Activated CD4-positive, alpha-beta T cell treated with anti-CD3 and anti-CD28 coated beads, Interleukin-2, amount 10 ng/mL, durations not matched to agents 24 days and 14 days (primary cell): Measurements from ENCODE around the gene DPP3. TPM values are rescaled to one million over a fixed set of nuclear protein-coding genes. Genes with fewer than 3 reads are reported as not detected.
"Not testable (repeated sequence)": the region's sequence is repeated elsewhere in the genome, so short reads cannot be mapped to it uniquely, and the experiment has no call there.

Experiments
- DNase-seq: peaks from one replicate; pipeline ENCODE4 v3.0.0; 2022
- H3K27ac Mint-ChIP-seq: one replicate; pipeline ENCODE4 v1.8.0; 2022; ENCODE audit warnings: mild to moderate bottlenecking, mixed read lengths
- H3K27me3 Mint-ChIP-seq: one replicate; pipeline ENCODE4 v1.8.0; 2022; ENCODE audit warnings: mixed read lengths
- H3K36me3 Mint-ChIP-seq: one replicate; pipeline ENCODE4 v1.8.0; 2022; ENCODE audit warnings: low read depth, mild to moderate bottlenecking, mixed read lengths
- H3K4me1 Mint-ChIP-seq: one replicate; pipeline ENCODE4 v1.8.0; 2021; ENCODE audit warnings: mixed read lengths
- H3K4me3 Mint-ChIP-seq: one replicate; pipeline ENCODE4 v1.8.0; 2022; ENCODE audit warnings: mild to moderate bottlenecking, moderate library complexity, mixed read lengths
- H3K9me3 Mint-ChIP-seq: one replicate; pipeline ENCODE4 v1.8.0; 2021; ENCODE audit warnings: mixed read lengths
- intact Hi-C: fragments of 100-400 bp; cut with micrococcal nuclease; formaldehyde crosslinking; loops from one replicate; pipeline ENCODE4 v1.15.1; 2023
- total RNA-seq: library from RNA; stranded (reverse); gene quantifications from 2 replicates; pipeline ENCODE4 v1.2.3, GENCODE V29; 2022

The DPP3 gene
- total RNA-seq, 1 donor from 2014 or later, result 106 TPM

GRCh38 chr11:66454247-66454646 is 26.0 kb upstream of the DPP3 start:
- Mint-ChIP-seq H3K4me1 (peaks cover 23% of the 10 kb centered on the region), H3K4me3 (no peak overlapping the region), H3K27ac (no peak overlapping the region), H3K36me3 (no peaks in the 10 kb centered on the region), H3K9me3 (no peaks in the 10 kb centered on the region), H3K27me3 (no peaks in the 10 kb centered on the region)
- DNase-seq, result no peak
- intact Hi-C loops, result no loop called here

DNA sequence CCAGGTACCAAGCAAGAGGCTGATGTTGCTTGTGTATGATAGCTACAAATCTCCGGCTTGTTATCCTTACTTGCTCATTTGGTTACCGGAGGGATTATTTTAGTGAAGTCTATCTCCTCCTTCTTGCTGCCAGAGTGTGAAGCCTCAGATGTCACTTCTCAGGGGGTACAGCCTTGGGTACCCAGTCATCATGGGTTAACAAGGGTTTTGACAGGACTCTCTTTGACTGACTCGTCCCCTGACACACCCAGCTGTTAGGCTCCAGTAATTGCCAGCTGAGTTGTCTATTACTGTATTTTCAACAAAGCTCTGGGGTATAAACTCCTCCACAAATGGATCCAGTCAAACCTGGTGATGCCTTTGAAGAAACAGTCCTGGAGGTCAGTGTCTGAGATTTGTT is 25.4 kb upstream of the DPP3 start:
- intact Hi-C loops, result no loop called here
- H3K4me3 Mint-ChIP-seq, result no peak overlapping the region
- H3K36me3 Mint-ChIP-seq, result no peaks in the 10 kb centered on the region
- no peak for DNase-seq
- peaks cover 28% of the 10 kb centered on the region for H3K4me1 Mint-ChIP-seq
- no peaks in the 10 kb centered on the region for H3K9me3 Mint-ChIP-seq
- H3K27ac Mint-ChIP-seq, result peak overlapping the region; percentile 26
- no peaks in the 10 kb centered on the region for H3K27me3 Mint-ChIP-seq

GRCh38 chr11:66457826-66458225 is 22.4 kb upstream of the DPP3 start:
- peaks cover 34% of the 10 kb centered on the region for H3K4me1 Mint-ChIP-seq
- no peaks in the 10 kb centered on the region for H3K27me3 Mint-ChIP-seq
- peaks cover 1% of the 10 kb centered on the region for H3K36me3 Mint-ChIP-seq
- no peak overlapping the region for H3K27ac Mint-ChIP-seq
- intact Hi-C loops, result no loop called here
- H3K9me3 Mint-ChIP-seq, result peaks cover 4% of the 10 kb centered on the region
- H3K4me3 Mint-ChIP-seq, result no peak overlapping the region
- no peak for DNase-seq

DNA sequence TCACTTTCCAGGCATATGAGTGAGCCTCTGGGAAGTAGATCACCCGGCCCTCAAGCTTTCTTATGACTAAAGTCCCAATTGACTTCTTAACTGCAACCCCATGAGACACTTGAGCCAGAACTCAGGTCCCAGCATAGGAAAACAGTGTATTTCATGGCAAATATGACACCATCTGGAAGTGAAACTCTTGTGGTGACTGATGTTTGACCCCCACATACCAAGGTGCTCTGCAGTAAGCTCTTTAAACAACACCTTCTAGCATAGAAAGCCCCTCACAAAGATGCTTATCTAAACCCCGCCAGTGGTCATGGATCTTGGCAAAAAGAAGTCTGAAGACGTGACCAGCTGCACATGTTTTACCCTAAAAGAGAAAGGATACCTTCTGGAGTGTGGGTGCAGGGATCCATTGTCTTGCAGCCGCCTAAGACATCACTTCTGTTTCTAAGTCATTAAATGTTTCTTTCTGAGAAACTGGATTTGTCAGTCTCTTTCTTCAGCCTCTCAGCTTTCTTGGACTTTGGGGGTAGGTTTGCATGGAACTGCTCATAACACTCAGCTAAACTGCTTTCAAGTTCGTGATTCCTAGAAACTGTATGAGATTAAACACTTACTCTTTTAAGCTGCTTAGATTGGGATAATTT is 21.0 kb upstream of the DPP3 start:
- no peak for DNase-seq
- peaks cover 6% of the 10 kb centered on the region for H3K9me3 Mint-ChIP-seq
- peaks cover 1% of the 10 kb centered on the region for H3K36me3 Mint-ChIP-seq
- peak overlapping the region; percentile 21 for H3K4me3 Mint-ChIP-seq
- intact Hi-C loops, result no loop called here
- H3K27me3 Mint-ChIP-seq, result no peaks in the 10 kb centered on the region
- peaks cover 33% of the 10 kb centered on the region for H3K4me1 Mint-ChIP-seq
- peak overlapping the region; percentile 74 for H3K27ac Mint-ChIP-seq

DNA sequence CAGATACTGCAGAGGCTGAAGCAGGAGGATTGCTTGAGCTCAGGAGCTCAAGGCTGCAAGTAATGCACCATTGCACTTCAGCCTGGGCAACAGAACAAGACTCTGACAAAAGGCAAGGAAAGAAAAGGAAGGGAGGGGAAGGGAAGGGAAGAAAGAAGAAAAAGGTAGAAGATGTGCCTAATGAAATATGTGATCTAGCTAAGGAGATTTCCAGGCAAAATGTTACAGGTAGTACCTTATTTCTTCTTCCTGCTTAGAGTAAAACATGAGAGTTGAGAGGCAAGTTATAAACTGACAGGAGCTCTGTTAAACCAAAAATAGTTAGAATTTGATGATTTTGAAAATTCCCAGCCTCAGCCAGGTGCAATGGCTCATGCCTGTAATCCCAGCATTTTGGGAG is 18.2 kb upstream of the DPP3 start:
- no peak for DNase-seq
- peaks cover 6% of the 10 kb centered on the region for H3K9me3 Mint-ChIP-seq
- intact Hi-C loops, result no loop called here
- no peaks in the 10 kb centered on the region for H3K27me3 Mint-ChIP-seq
- no peak overlapping the region for H3K4me3 Mint-ChIP-seq
- peaks cover 1% of the 10 kb centered on the region for H3K36me3 Mint-ChIP-seq
- H3K27ac Mint-ChIP-seq, result no peak overlapping the region
- H3K4me1 Mint-ChIP-seq, result peaks cover 32% of the 10 kb centered on the region

- Mint-ChIP-seq H3K27ac (peak overlapping the region; percentile 8), H3K9me3 (peaks cover 6% of the 10 kb centered on the region), H3K4me1 (peaks cover 37% of the 10 kb centered on the region), H3K36me3 (peaks cover 1% of the 10 kb centered on the region), H3K4me3 (no peak overlapping the region), H3K27me3 (no peaks in the 10 kb centered on the region)
- intact Hi-C loops, result no loop called here
- no peak for DNase-seq
These were observed 17.3 kb upstream of the DPP3 start for GRCh38 chr11:66462911-66463310.

DNA sequence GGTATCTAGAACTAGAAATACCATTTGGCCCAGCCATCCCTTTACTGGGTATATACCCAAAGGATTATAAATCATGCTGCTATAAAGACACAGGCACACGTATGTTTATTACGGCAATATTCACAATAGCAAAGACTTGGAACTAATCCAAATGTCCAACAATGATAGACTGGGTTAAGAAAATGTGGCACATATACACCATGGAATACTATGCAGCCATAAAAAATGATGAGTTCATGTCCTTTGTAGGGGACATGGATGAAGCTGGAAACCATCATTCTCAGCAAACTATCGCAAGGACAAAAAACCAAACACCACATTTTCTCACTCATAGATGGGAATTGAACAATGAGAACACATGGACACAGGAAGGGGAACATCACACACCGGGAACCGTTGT is 16.1 kb upstream of the DPP3 start:
- H3K36me3 Mint-ChIP-seq, result not testable (repeated sequence)
- H3K4me1 Mint-ChIP-seq, result peaks cover 37% of the 10 kb centered on the region

DNA sequence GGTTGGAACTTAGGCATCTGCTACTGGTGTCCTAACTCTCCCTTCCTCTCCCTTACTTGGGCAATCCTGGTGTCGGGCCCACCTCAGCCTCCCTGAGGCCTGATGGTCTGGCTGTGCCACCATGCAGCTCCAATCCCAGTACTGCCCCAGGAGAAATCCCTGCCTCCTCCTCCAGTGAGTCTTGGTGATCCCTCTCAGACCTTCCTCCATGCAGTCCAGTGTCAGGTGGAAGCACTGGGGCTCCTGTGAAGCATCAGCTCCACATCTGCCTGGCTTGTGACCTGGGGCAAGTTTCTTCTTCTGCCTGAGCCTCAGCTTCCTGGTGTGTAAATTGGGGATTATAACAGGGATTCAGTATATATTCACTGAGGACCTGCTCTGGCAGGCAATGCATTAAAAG is 15.3 kb upstream of the DPP3 start:
- no peak for DNase-seq
- Mint-ChIP-seq H3K27me3 (no peaks in the 10 kb centered on the region), H3K4me1 (peaks cover 31% of the 10 kb centered on the region), H3K36me3 (peaks cover 1% of the 10 kb centered on the region), H3K9me3 (peaks cover 6% of the 10 kb centered on the region), H3K4me3 (no peak overlapping the region), H3K27ac (no peak overlapping the region)
- intact Hi-C loops, result loop anchor here (5.0 kb wide), 1 partner anchor 152 kb away; the partner anchor contains the start of gene RBM14

More for the DNA sequence above, 16.1 kb upstream of the DPP3 start:
- H3K27me3 Mint-ChIP-seq, H3K9me3 Mint-ChIP-seq, DNase-seq, intact Hi-C loops, H3K27ac Mint-ChIP-seq, H3K4me3 Mint-ChIP-seq: not testable (repeated sequence)

DNA sequence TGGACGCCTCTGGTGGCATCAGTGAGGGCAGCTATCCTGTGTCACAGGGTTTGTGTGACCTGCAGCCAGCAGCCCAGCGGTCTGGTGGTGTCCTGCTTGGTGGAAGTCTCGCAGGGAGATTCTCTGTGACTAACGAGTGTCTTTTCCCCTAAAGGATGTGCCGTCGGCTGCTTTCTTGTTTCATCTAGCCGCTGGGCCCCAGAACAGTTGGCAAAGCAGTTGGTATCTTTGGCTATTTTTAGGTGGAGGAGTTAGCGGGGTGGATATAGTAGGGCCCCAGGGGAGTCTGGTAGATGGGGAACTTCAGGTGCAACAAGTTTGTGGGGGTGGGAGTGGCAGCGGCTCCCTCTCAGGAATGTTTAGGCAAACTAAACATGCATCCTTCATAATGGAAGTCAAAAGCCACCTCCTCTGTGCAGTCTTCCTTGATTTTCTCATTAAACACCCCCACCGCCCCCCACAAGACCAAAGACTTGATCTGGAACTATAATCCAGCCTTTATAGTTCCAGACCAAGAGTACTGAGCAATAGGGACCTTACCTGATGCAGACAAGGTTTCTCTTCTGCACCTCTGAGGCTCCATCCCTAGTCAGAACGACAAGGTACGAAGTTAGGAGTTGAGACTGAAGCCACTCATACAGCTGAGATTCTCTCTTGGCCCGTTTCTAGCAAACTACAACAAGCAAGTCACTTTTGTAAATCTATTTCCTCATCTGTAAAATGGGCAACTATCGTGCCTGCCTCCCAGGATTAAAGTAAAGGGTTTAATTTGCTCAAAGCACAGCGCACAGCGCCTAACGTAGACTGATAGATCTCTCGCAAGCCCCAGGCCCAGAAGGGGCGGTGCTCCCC is 14.6 kb upstream of the DPP3 start:
- H3K36me3 Mint-ChIP-seq, result peaks cover 4% of the 10 kb centered on the region
- no peaks in the 10 kb centered on the region for H3K27me3 Mint-ChIP-seq
- peak overlapping the region; percentile 32 for H3K27ac Mint-ChIP-seq
- H3K9me3 Mint-ChIP-seq, result peaks cover 6% of the 10 kb centered on the region
- intact Hi-C loops, result loop anchor here (1.0 to 5.0 kb wide), 3 partner anchors 15 to 152 kb away; partner anchors contain the start of genes DPP3 and RBM14
- no peak for DNase-seq
- H3K4me3 Mint-ChIP-seq, result peak overlapping the region; percentile 92
- H3K4me1 Mint-ChIP-seq, result peaks cover 34% of the 10 kb centered on the region

GRCh38 chr11:66466225-66467033 is 13.8 kb upstream of the DPP3 start, which contains the start of gene PELI3:
PELI3 (plus strand) TSS chr11:66466905; CDS start chr11:66468129, 1,224 bp downstream.
- Mint-ChIP-seq H3K9me3 (peaks cover 6% of the 10 kb centered on the region), H3K36me3 (peaks cover 4% of the 10 kb centered on the region), H3K4me3 (peak within 1 kb of the TSS; percentile 92), H3K4me1 (peaks cover 33% of the 10 kb centered on the region), H3K27ac (peak within 1 kb of the TSS; percentile 84), H3K27me3 (no peaks in the 10 kb centered on the region)
- peak; percentile 97 for DNase-seq
- intact Hi-C loops, result loop anchor here (1.0 to 5.0 kb wide), 3 partner anchors 14 to 151 kb away; partner anchors contain the start of genes DPP3 and RBM14

DNA sequence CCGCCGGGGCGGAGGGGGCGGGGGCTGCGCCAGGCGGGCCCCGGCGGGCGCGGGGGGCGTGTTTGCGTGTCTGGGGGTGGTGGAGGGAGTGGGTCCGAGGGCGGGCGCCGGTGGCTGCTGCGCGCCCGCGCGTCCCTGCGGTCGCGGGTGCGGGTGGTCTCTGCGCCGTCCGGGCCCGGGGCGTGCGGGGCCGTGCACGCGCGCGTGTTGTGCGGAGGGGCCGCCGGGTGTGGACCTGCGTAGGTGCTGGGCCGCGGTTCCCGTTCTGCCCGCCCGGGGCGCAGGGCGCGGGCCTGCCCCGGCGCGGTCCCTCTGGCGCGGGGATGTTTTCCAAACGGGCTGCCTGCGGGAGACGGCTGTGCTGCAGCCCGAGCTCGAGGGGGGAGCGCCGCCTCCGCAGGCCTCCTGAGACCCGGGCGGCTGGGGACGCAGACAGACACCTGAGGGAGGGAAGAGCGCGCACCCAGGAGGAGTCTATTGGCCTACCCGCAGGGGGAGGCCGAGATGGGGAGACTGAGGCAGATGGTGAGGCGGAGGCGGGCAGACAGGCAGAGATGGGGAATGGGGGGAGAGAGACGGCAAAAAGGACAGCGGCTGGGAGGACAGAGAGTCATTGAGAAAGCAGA is 13.1 kb upstream of the DPP3 start:
- peak overlapping the region; percentile 83 for H3K27ac Mint-ChIP-seq
- H3K4me1 Mint-ChIP-seq, result peaks cover 32% of the 10 kb centered on the region
- peak overlapping the region; percentile 92 for H3K4me3 Mint-ChIP-seq
- DNase-seq, result no peak
- H3K27me3 Mint-ChIP-seq, result no peaks in the 10 kb centered on the region
- intact Hi-C loops, result loop anchor here (5.0 kb wide), 1 partner anchor 150 kb away; the partner anchor contains the start of gene RBM14
- peaks cover 3% of the 10 kb centered on the region for H3K36me3 Mint-ChIP-seq
- peaks cover 6% of the 10 kb centered on the region for H3K9me3 Mint-ChIP-seq

- peaks cover 8% of the 10 kb centered on the region for H3K36me3 Mint-ChIP-seq
- H3K9me3 Mint-ChIP-seq, result peaks cover 2% of the 10 kb centered on the region
- H3K27me3 Mint-ChIP-seq, result no peaks in the 10 kb centered on the region
- H3K4me1 Mint-ChIP-seq, result peaks cover 28% of the 10 kb centered on the region
- peak overlapping the region; percentile 91 for H3K4me3 Mint-ChIP-seq
- peak; percentile 78 for DNase-seq
- intact Hi-C loops, result loop anchor here (5.0 kb wide), 1 partner anchor 150 kb away; the partner anchor contains the start of gene RBM14
- H3K27ac Mint-ChIP-seq, result peak overlapping the region; percentile 83
These were observed 12.5 kb upstream of the DPP3 start for GRCh38 chr11:66467756-66468155.

GRCh38 chr11:66468691-66469090 is 11.5 kb upstream of the DPP3 start:
- H3K27ac Mint-ChIP-seq, result no peak overlapping the region
- no peaks in the 10 kb centered on the region for H3K9me3 Mint-ChIP-seq
- peaks cover 21% of the 10 kb centered on the region for H3K4me1 Mint-ChIP-seq
- peaks cover 10% of the 10 kb centered on the region for H3K36me3 Mint-ChIP-seq
- intact Hi-C loops, result loop anchor here (5.0 kb wide), 1 partner anchor 149 kb away; the partner anchor contains the start of gene RBM14
- DNase-seq, result no peak
- H3K27me3 Mint-ChIP-seq, result no peaks in the 10 kb centered on the region
- H3K4me3 Mint-ChIP-seq, result peak overlapping the region; percentile 91
